Mucosa of descending colon (tissue), 3 donors: Measurements from ENCODE around the gene C1QTNF3. TPM values are rescaled to one million over a fixed set of nuclear protein-coding genes. Genes with fewer than 3 reads are reported as not detected.

Experiments
- ATAC-seq: fragments of 200-7000 bp; cut with Tn5 transposase; one replicate; pipeline ENCODE4 v1.9.1; 2020; ENCODE audit warnings: mild to moderate bottlenecking, moderate library complexity
- DNase-seq, 3 donors: peaks; one replicate each; pipeline ENCODE4 v3.0.0-alpha.2; 2020
- H3K36me3 ChIP-seq: fragments of 200-600 bp; one replicate; pipeline ENCODE4 v1.8.0; 2021; ENCODE audit warnings: low read depth, mild to moderate bottlenecking
- H3K4me1 ChIP-seq: fragments of 200-600 bp; one replicate; pipeline ENCODE4 v1.8.0; 2021; ENCODE audit warnings: low read depth, mild to moderate bottlenecking
- H3K4me3 ChIP-seq: fragments of 200-600 bp; one replicate; pipeline ENCODE4 v1.8.0; 2021; ENCODE audit warnings: mild to moderate bottlenecking
- H3K9me3 ChIP-seq: fragments of 200-600 bp; one replicate; pipeline ENCODE4 v1.8.0; 2021; ENCODE audit warnings: mild to moderate bottlenecking
- intact Hi-C, 2 donors: fragments of 100-400 bp; cut with DNase I in 1 of 2; cut with micrococcal nuclease in 1 of 2; formaldehyde crosslinking; loops; one replicate each; pipeline versions ENCODE4 v1.11.0 to v1.11.1; 2022; cut with DNase I, micrococcal nuclease
- total RNA-seq, 3 donors: library from RNA; stranded (reverse); fragmentation: NEBNext Ultra II Directional in 2 of 3; extraction: Animal tissue kit (Norgen Biotek cat#: 25700) in 2 of 3; gene quantifications; one replicate each; pipeline versions ENCODE4 v1.2.1 to v1.2.4, GENCODE V29; 2021 to 2023
- TF ChIP-seq, protein P1 (sequence below): fragments of 200-600 bp; IDR thresholded peaks from one replicate; pipeline ENCODE4 v1.8.0; 2022; ENCODE audit warnings: antibody characterized with exemption, mild to moderate bottlenecking
- donor health status: DM: no; HTN: no; CAD: no; lungs with moderate emphysema.
- donor health status: DM: no; HTN: no; CAD: no.
- donor health status: DM: no; HTN: yes; CAD: no.

Gene C1QTNF3
- total RNA-seq, 3 donors from 2014 or later: 5.3 to 10.0 (median 6.1) TPM

DNA sequence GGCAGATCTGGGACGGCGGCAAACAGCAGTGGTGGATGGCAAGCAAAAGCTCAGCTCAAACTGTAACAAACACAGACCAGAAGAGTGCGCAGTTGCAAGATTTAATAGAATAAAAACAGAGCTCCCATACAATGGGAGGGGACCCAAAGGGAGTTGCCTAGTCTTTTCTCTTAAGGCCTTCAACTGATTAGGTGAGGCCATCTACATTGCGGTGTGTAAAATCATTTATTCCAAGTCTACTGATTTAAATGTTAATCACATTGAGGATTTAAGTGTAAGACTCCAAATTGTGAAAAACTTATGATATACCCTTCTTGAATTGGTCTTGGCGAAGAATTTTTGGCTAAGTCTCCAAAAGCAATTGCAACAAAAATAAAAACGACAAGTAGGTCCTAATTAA is 21.6 kb upstream of the C1QTNF3 start:
- DNase-seq (no peak), ATAC-seq (no peak)
- intact Hi-C loops: no loop called here
- Histone ChIP-seq H3K9me3 (no peaks in the 10 kb centered on the region), H3K36me3 (no peaks in the 10 kb centered on the region), H3K4me3 (no peak overlapping the region), H3K4me1 (no peaks in the 10 kb centered on the region)
- TF ChIP-seq, protein P1, sequence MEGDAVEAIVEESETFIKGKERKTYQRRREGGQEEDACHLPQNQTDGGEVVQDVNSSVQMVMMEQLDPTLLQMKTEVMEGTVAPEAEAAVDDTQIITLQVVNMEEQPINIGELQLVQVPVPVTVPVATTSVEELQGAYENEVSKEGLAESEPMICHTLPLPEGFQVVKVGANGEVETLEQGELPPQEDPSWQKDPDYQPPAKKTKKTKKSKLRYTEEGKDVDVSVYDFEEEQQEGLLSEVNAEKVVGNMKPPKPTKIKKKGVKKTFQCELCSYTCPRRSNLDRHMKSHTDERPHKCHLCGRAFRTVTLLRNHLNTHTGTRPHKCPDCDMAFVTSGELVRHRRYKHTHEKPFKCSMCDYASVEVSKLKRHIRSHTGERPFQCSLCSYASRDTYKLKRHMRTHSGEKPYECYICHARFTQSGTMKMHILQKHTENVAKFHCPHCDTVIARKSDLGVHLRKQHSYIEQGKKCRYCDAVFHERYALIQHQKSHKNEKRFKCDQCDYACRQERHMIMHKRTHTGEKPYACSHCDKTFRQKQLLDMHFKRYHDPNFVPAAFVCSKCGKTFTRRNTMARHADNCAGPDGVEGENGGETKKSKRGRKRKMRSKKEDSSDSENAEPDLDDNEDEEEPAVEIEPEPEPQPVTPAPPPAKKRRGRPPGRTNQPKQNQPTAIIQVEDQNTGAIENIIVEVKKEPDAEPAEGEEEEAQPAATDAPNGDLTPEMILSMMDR: no peak

DNA sequence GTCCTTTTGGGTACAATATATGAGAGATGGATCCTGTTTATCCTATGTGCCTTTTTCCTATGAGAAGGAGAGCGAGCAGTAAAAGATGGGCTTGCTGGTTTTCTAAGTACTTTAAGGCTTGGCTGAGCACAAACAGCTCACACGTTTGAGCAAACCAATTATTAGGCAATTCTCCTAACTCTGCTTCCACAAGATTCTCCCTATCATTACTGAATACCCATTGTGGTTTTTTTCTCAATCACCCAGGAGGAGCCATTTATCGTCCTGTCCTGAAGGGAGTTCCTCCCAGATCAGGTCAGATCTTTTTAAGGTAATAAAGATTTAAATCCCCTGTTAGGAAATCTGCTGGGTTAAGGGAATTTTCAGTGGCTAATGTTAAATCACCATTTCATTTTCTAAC is 19.4 kb upstream of the C1QTNF3 start:
- no peaks in the 10 kb centered on the region for H3K9me3 ChIP-seq
- H3K36me3 ChIP-seq: no peaks in the 10 kb centered on the region
- H3K4me1 ChIP-seq: no peaks in the 10 kb centered on the region
- TF ChIP-seq, protein P1: no peak
- no peak overlapping the region for H3K4me3 ChIP-seq
- no peak for DNase-seq
- no peak for ATAC-seq
- intact Hi-C loops: no loop called here

DNA sequence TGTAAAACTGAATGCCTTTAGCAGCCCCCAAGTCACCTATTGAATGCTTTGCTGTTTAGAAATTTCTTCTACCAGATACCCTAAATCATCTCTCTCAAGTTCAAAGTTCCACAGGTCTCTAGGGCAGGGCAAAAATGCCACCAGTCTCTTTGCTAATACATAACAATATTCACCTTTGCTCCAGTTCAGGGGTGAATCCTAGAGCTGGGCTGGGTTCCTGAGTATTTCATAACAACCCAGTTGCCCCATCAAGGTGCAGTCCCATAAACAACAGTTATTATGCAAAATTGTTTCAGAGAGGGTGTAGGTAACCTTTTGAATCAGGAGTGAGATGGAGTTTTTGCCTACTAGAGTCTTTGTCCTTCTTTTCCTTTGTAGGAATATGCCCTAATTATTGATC is 19.0 kb upstream of the C1QTNF3 start:
- H3K4me3 ChIP-seq: no peak overlapping the region
- DNase-seq: no peak
- peak; percentile 50 for ATAC-seq
- no peaks in the 10 kb centered on the region for H3K36me3 ChIP-seq
- no peaks in the 10 kb centered on the region for H3K9me3 ChIP-seq
- intact Hi-C loops: no loop called here
- no peaks in the 10 kb centered on the region for H3K4me1 ChIP-seq
- TF ChIP-seq, protein P1: no peak

DNA sequence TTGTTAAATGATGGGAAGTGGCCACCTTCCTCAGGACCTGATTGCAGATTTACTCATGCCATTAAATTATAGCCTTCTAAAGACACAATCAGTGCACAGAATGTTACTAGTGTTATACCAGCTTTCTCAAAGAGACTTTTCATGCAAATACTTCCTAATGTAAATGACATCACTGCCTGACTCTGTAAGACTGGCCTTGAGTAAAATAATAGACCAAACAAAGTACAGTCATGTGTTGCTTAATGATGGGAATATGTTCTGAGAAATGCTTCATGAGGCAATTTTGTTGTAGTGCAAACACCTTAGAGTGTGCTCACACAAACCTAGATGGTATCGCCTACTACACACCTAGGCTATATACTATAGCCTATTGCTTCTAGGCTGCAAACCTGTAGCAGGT is 17.0 kb upstream of the C1QTNF3 start:
- TF ChIP-seq, protein P1: no peak
- no peaks in the 10 kb centered on the region for H3K4me1 ChIP-seq
- no peaks in the 10 kb centered on the region for H3K9me3 ChIP-seq
- no peak for DNase-seq
- intact Hi-C loops: no loop called here
- no peak overlapping the region for H3K4me3 ChIP-seq
- ATAC-seq: no peak
- no peaks in the 10 kb centered on the region for H3K36me3 ChIP-seq

DNA sequence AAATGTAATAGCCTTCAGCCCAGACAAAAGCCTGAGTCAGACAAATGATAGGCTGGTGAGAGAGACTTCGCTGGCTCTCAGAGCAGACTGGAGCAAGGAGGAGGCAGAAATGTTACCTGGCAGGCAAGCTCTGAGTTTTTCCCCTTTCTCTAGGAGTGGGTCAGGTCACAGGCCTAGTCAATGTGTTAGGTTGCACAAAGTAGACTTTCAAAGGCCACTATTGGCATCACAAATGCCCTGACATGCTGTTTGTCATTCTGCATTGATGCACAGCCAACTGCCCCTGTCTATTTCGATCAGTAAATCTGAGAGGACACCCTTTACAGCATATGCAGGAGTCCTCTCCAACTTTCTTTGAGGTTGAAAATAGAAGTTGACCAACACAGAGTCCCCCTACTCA is 15.5 kb upstream of the C1QTNF3 start:
- DNase-seq (no peak), ATAC-seq (no peak)
- no peaks in the 10 kb centered on the region for H3K9me3 ChIP-seq
- no peaks in the 10 kb centered on the region for H3K4me1 ChIP-seq
- no peaks in the 10 kb centered on the region for H3K36me3 ChIP-seq
- H3K4me3 ChIP-seq: no peak overlapping the region
- TF ChIP-seq, protein P1: no peak
- intact Hi-C loops: no loop called here

DNA sequence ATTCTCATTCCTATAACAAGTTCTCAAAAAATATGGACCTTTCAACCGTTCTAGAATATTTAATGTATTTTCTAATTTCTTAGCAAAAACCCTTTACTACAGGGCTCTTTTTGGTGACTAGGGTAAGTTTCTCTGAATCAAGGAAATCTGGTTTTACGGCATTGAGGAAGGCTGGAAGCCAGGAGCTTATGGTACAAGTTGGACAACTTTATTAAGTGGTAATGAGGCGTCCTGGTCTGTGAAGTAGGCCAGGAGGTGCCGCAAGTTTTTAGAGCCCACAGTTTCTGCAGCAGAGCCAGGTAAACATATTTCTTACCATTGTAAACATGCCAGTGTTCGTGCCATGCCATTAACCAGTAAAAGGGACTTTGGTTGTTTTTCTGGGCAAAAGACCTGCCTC is 14.6 kb upstream of the C1QTNF3 start:
- H3K4me3 ChIP-seq: no peak overlapping the region
- TF ChIP-seq, protein P1: no peak
- no peaks in the 10 kb centered on the region for H3K36me3 ChIP-seq
- no peaks in the 10 kb centered on the region for H3K9me3 ChIP-seq
- H3K4me1 ChIP-seq: no peaks in the 10 kb centered on the region
- ATAC-seq (no peak), DNase-seq (no peak)
- intact Hi-C loops: no loop called here
